Right lobe of liver (tissue), 4 donors: ENCODE data around the gene KATNBL1.

Source experiments
- POLR2A ChIP-seq: fragments of 450-650 bp; IDR thresholded peaks from one replicate; pipeline ENCODE4 v1.6.1; 2017; ENCODE audit warnings: antibody characterized with exemption, mild to moderate bottlenecking
- TF ChIP-seq, protein P1 (sequence below), 4 donors: fragments of 200-600 bp in 3 of 4; fragments of 450-650 bp in 1 of 4; IDR thresholded peaks; one replicate each; pipeline versions ENCODE4 v1.5.1 to v1.8.0; 2016 to 2022; ENCODE audit warnings: antibody characterized with exemption in 4 of 4, mild to moderate bottlenecking in 2 of 4
- donor health status: DM: no; HTN: no; CAD: no.
- donor health status: DM: no; HTN: no; CAD: no.
- donor health status: DM: no; HTN: yes; CAD: no.

DNA sequence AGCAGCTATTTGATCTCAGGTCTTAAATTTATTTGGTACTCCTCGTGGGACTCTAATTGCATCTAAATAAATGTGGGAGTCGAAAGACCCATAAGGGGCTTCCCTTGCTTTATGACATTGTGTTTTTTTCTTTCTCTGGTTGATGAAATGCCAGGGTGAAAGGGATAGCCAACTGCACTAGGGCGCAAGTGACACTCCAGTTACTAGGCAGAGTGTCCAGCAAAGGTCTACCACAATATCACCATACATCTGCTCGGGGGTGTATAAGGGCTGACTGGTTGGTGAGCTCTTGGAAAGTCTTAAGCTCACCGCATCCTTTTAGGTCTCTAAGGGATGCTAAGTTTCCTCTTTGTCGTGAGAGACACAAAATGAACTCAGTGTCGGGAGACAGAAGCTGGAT lies 54.0 kb downstream of the KATNBL1 start:
- TF ChIP-seq, protein P1, sequence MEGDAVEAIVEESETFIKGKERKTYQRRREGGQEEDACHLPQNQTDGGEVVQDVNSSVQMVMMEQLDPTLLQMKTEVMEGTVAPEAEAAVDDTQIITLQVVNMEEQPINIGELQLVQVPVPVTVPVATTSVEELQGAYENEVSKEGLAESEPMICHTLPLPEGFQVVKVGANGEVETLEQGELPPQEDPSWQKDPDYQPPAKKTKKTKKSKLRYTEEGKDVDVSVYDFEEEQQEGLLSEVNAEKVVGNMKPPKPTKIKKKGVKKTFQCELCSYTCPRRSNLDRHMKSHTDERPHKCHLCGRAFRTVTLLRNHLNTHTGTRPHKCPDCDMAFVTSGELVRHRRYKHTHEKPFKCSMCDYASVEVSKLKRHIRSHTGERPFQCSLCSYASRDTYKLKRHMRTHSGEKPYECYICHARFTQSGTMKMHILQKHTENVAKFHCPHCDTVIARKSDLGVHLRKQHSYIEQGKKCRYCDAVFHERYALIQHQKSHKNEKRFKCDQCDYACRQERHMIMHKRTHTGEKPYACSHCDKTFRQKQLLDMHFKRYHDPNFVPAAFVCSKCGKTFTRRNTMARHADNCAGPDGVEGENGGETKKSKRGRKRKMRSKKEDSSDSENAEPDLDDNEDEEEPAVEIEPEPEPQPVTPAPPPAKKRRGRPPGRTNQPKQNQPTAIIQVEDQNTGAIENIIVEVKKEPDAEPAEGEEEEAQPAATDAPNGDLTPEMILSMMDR (IDR thresholded peaks at IDR 0.05): no peak
- TF ChIP-seq POLR2A: no peak
